RPMI8226 (cell line): ENCODE data around the gene ZNF618.
A peak's percentile ranks its signal among the peaks of the same experiment; 100 is the strongest.

Experiments
- DNase-seq: peaks from one replicate; pipeline ENCODE4 v3.0.0-alpha.2; 2015

ZNF618 gene

GRCh38 chr9:114048533-114049415 is 172.7 kb downstream of the ZNF618 start:
- DNase-seq = peak; percentile 41

GRCh38 chr9:114049441-114050225 is 173.5 kb downstream of the ZNF618 start:
- no peak for DNase-seq

- no peak for DNase-seq
These were observed 174.1 kb downstream of the ZNF618 start for GRCh38 chr9:114050226-114050568.

GRCh38 chr9:114050646-114051045 is 174.5 kb downstream of the ZNF618 start:
- no peak for DNase-seq

GRCh38 chr9:114051281-114051680 is 175.2 kb downstream of the ZNF618 start:
- DNase-seq = no peak

GRCh38 chr9:114051706-114052105 is 175.6 kb downstream of the ZNF618 start:
- no peak for DNase-seq

GRCh38 chr9:114053246-114054005 is 177.3 kb downstream of the ZNF618 start:
- no peak for DNase-seq

- DNase-seq = no peak
These were observed 178.1 kb downstream of the ZNF618 start for GRCh38 chr9:114054191-114054690.

GRCh38 chr9:114055061-114055460 is 179.0 kb downstream of the ZNF618 start:
- DNase-seq = no peak

GRCh38 chr9:114055894-114056293 is 179.8 kb downstream of the ZNF618 start:
- no peak for DNase-seq

- no peak for DNase-seq
These were observed 180.4 kb downstream of the ZNF618 start for GRCh38 chr9:114056527-114056926.

- no peak for DNase-seq
These were observed 181.2 kb downstream of the ZNF618 start for GRCh38 chr9:114057161-114057885.

GRCh38 chr9:114058688-114059046 is 182.6 kb downstream of the ZNF618 start:
- DNase-seq = no peak

GRCh38 chr9:114059047-114059803 is 183.1 kb downstream of the ZNF618 start:
- DNase-seq = no peak

- no peak for DNase-seq
These were observed 184.0 kb downstream of the ZNF618 start for GRCh38 chr9:114060070-114060469.

GRCh38 chr9:114060711-114061110 is 184.6 kb downstream of the ZNF618 start:
- DNase-seq = no peak

- DNase-seq = no peak
These were observed 185.2 kb downstream of the ZNF618 start for GRCh38 chr9:114061292-114061691.

- no peak for DNase-seq
These were observed 185.8 kb downstream of the ZNF618 start for GRCh38 chr9:114061830-114062474.

- no peak for DNase-seq
These were observed 189.2 kb downstream of the ZNF618 start for GRCh38 chr9:114065304-114065703.

GRCh38 chr9:114069476-114070187 is 193.5 kb downstream of the ZNF618 start:
- no peak for DNase-seq
